Adrenal gland (tissue), 12 donors: Measurements from ENCODE around the gene C6orf141. TPM values are rescaled to one million over a fixed set of nuclear protein-coding genes. Genes with fewer than 3 reads are reported as not detected.

Source experiments
- DNase-seq, 7 donors: peaks; one replicate each; pipeline ENCODE4 v3.0.0-alpha.2; 2019 to 2020
- H3K27ac ChIP-seq, 5 donors: fragments of 200-600 bp; sonication (generic) in 4 of 5; 1 replicate in 3 of 5; 2 replicates in 2 of 5; pipeline versions ENCODE4 v1.5.1 to v1.8.0; 2016 to 2020; ENCODE audit warnings: mild to moderate bottlenecking in 1 of 5
- H3K27me3 ChIP-seq: fragments of 200-600 bp; 2 replicates; pipeline ENCODE4 v1.8.0; 2021
- H3K36me3 ChIP-seq, 2 donors: fragments of 200-600 bp; replicated peaks in 1 of 2; 1 replicate in 1 of 2; 2 replicates in 1 of 2; pipeline versions ENCODE4 v1.5.1 to v1.8.0; 2018 to 2022
- H3K4me1 ChIP-seq, 2 donors: fragments of 200-600 bp; replicated peaks in 1 of 2; 1 replicate in 1 of 2; 2 replicates in 1 of 2; pipeline versions ENCODE4 v1.5.1 to v1.8.0; 2018 to 2021
- H3K4me3 ChIP-seq, 4 donors: fragments of 200-600 bp; sonication (generic) in 3 of 4; one replicate each; pipeline ENCODE4 v1.5.1; 2016 to 2018
- H3K9me3 ChIP-seq, 3 donors: fragments of 200-600 bp; sonication (generic) in 1 of 3; replicated peaks in 1 of 3; 1 replicate in 2 of 3; 2 replicates in 1 of 3; pipeline versions ENCODE4 v1.5.1 to v1.8.0; 2016 to 2021
- CTCF ChIP-seq, 6 experiments: fragments of 450-650 bp in 4 of 6; fragments of 200-600 bp in 2 of 6; sonication (generic) in 1 of 6; IDR thresholded peaks; 1 replicate in 5 of 6; 2 replicates in 1 of 6; pipeline versions ENCODE4 v1.5.1 to v1.8.0; 2016 to 2021; ENCODE audit warnings: antibody characterized with exemption in 6 of 6, mild to moderate bottlenecking in 2 of 6, moderate library complexity in 1 of 6
- POLR2A ChIP-seq, 2 donors: fragments of 450-650 bp; IDR thresholded peaks; one replicate each; pipeline ENCODE4 v1.6.1; 2017; ENCODE audit warnings: antibody characterized with exemption in 2 of 2, mild to moderate bottlenecking in 2 of 2, moderate library complexity in 1 of 2
- WGBS, 4 donors: extraction: QIAGEN DNeasy Blood & Tissue Kit in 2 of 4; methylation state at CpG; one replicate each; pipeline versions ENCODE4 v1.1.5 to v1.1.7; 2013 to 2017; 5-methylcytosine and 5-hydroxymethylcytosine counted together
- intact Hi-C, 2 donors: fragments of 100-400 bp; cut with DNase I; formaldehyde crosslinking; loops; one replicate each; pipeline versions ENCODE4 v1.14.1 to v1.15.0; 2022 to 2023
- polyA plus RNA-seq, 3 donors: library from polyadenylated mRNA; stranded (reverse); fragments of 200-250 nt in 2 of 3; fragments of 350-450 nt in 1 of 3; fragmentation: Illumina TruSeq in 1 of 3; extraction: RNeasy Lipid Tissue Mini Kit (QIAGEN cat#74804) in 1 of 3; gene quantifications; one replicate each; pipeline ENCODE4 v1.2.3, GENCODE V29; 2013 to 2014
- total RNA-seq, 9 donors: library from RNA; depleted of rRNA in 4 of 9; stranded (reverse); fragments of >200 nt in 4 of 9; fragments of 120-200 nt in 1 of 9; fragmentation: NEBNext Ultra II Directional in 1 of 9; extraction: Animal tissue kit (Norgen Biotek cat#: 25700) in 1 of 9; gene quantifications; one replicate each; pipeline versions ENCODE4 v1.1.0 to v1.2.4, GENCODE V29; 2013 to 2023
- donor health status: healthy with polysubstance abuse.
- donor health status: Bipolar disorder and iron deficiency.
- donor health status: DM: yes; HTN: yes; CAD: no.
- donor health status: DM: no; HTN: no; CAD: no.
- donor health status: DM: no; HTN: no; CAD: no.
- donor health status: DM: yes; HTN: yes; CAD: no.

Gene C6orf141
- total and polyA plus RNA-seq, 12 donors: 0.16 to 2.9 (median 1.0) TPM; not detected in 4

DNA sequence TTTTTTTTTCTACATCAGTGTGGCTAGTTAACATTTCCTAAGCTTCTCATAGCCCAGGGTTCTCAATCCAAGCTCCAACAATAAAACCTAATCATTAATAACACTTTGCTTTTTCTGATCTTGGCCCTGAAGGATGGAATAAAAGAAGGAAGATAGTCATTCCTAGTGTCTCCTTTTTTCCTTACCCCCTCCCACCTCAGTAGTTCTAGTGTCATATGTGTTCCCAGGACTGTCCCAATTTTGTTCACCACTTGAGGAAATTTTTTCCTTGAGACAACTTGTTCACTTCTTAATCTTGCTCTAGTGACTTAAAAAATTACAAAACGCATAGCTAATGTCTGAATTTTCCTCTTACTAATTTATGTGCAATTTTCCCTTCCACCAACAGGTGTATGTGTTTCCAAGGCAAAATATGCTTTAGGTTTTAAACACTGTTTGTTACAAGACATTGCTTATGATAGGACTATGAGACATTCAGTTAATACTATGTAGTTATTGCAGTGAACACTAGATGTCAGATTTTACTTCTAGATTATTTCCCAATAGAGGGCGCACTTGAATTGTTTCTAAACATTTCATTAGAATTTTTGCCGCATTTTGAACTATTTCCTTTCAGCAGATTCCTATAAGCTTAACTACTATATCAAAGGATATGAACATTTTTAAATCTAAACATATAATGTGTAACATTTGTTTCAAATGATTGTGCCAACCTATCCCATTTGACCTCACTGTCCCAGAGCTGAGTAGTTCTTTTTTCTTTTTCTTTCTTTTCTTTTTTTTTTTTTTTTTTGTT lies 18.5 kb upstream of the C6orf141 start:
- TF ChIP-seq CTCF (IDR thresholded peaks at IDR 0.05) (peak; percentile 69 to 94 (median 74)), POLR2A (IDR thresholded peaks at IDR 0.05) (no peak)
- peaks cover 0 to 5% of the 10 kb centered on the region in 2 donors for H3K4me1 ChIP-seq
- no peaks in the 10 kb centered on the region for H3K27me3 ChIP-seq
- no peaks in the 10 kb centered on the region for H3K9me3 ChIP-seq
- H3K4me3 ChIP-seq: peak overlapping the region in 1 of 4 donors; percentile 4
- DNase-seq: no peak
- intact Hi-C loops: loop anchor here (5.0 to 10.0 kb wide), 2 partner anchors 75 to 313 kb away; no protein-coding TSS in a partner anchor
- WGBS, 4 donors: 0 to 6% (median 3%) methylated on average over 3 of the region's 3 CpGs
- no peak overlapping the region for H3K27ac ChIP-seq
- H3K36me3 ChIP-seq: no peaks in the 10 kb centered on the region

DNA sequence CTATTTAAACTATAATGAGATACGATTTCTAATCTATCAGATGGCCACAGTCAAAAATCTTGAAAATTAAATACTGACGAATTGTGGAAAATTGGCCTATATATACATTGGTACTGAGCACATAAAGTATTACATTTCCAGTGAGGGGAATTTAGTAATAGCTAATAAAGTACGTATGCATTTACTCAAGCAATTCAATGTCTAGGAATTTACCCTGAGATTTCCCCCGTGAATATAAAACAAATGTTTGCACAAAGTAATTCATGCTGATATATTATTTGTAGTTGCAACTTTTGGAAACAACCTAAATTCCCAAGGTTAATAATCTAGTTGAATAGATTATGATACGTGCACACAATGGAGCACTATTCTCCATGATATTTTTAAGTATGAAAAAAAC lies 14.7 kb upstream of the C6orf141 start:
- 72 to 82% (median 76%) methylated on average over 5 of the region's 5 CpGs for WGBS, 4 donors
- H3K4me1 ChIP-seq: peaks cover 0 to 5% of the 10 kb centered on the region in 2 donors
- H3K36me3 ChIP-seq: no peaks in the 10 kb centered on the region
- H3K4me3 ChIP-seq: no peak overlapping the region
- H3K9me3 ChIP-seq: no peaks in the 10 kb centered on the region
- no peaks in the 10 kb centered on the region for H3K27me3 ChIP-seq
- TF ChIP-seq CTCF (IDR thresholded peaks at IDR 0.05) (no peak), POLR2A (IDR thresholded peaks at IDR 0.05) (no peak)
- no peak overlapping the region for H3K27ac ChIP-seq
- intact Hi-C loops: loop anchor here in 1 of 2 donors (5.0 to 10.0 kb wide), 2 partner anchors 67 to 309 kb away; no protein-coding TSS in a partner anchor
- DNase-seq: no peak

GRCh38 chr6:49539102-49539501 lies 11.4 kb upstream of the C6orf141 start:
- Histone ChIP-seq H3K27ac (no peak overlapping the region), H3K36me3 (no peaks in the 10 kb centered on the region), H3K27me3 (no peaks in the 10 kb centered on the region), H3K9me3 (no peaks in the 10 kb centered on the region), H3K4me3 (no peak overlapping the region), H3K4me1 (no peaks in the 10 kb centered on the region)
- DNase-seq: no peak
- WGBS, 4 donors: 94 to 97% (median 96%) methylated on average over 3 of the region's 3 CpGs
- intact Hi-C loops: loop anchor here in 1 of 2 donors (5.0 to 10.0 kb wide), 2 partner anchors 63 to 306 kb away; no protein-coding TSS in a partner anchor
- TF ChIP-seq CTCF (IDR thresholded peaks at IDR 0.05) (no peak), POLR2A (IDR thresholded peaks at IDR 0.05) (no peak)

GRCh38 chr6:49540614-49541013 lies 9.9 kb upstream of the C6orf141 start:
- TF ChIP-seq CTCF (IDR thresholded peaks at IDR 0.05): no peak
- no peak for TF ChIP-seq POLR2A (IDR thresholded peaks at IDR 0.05)
- DNase-seq: no peak
- no peaks in the 10 kb centered on the region for H3K4me1 ChIP-seq
- no peaks in the 10 kb centered on the region for H3K36me3 ChIP-seq
- intact Hi-C loops: no loop called here
- no peaks in the 10 kb centered on the region for H3K9me3 ChIP-seq
- H3K4me3 ChIP-seq: no peak overlapping the region
- no peak overlapping the region for H3K27ac ChIP-seq
- H3K27me3 ChIP-seq: no peaks in the 10 kb centered on the region
